GM21360 (cell line): ENCODE results near the gene NSD1.

Source experiments
- ATAC-seq: cut with Tn5 transposase; IDR thresholded peaks from one replicate; pipeline ENCODE4 v1.9.1; 2021; ENCODE audit warnings: mild to moderate bottlenecking, moderate library complexity; ENCODE audit not compliant: unreplicated experiment

The NSD1 gene

GRCh38 chr5:177269976-177270375 is 136.4 kb downstream of the NSD1 start:
- ATAC-seq: no peak

- ATAC-seq: no peak
Measured at GRCh38 chr5:177270653-177271052, 137.1 kb downstream of the NSD1 start.

GRCh38 chr5:177271113-177271512 is 137.5 kb downstream of the NSD1 start:
- no peak for ATAC-seq

- ATAC-seq: no peak
Measured at GRCh38 chr5:177275883-177276282, 142.3 kb downstream of the NSD1 start.

GRCh38 chr5:177276886-177277285 is 143.3 kb downstream of the NSD1 start:
- ATAC-seq: no peak

GRCh38 chr5:177288191-177288590 is 154.6 kb downstream of the NSD1 start:
- no peak for ATAC-seq

GRCh38 chr5:177290816-177291596 is 157.4 kb downstream of the NSD1 start:
- ATAC-seq: no peak

GRCh38 chr5:177291735-177292134 is 158.2 kb downstream of the NSD1 start:
- no peak for ATAC-seq

GRCh38 chr5:177293819-177294581 is 160.4 kb downstream of the NSD1 start:
- no peak for ATAC-seq

- ATAC-seq: no peak
Measured at GRCh38 chr5:177294632-177295031, 161.1 kb downstream of the NSD1 start.

- no peak for ATAC-seq
Measured at GRCh38 chr5:177295924-177296323, 162.4 kb downstream of the NSD1 start.

GRCh38 chr5:177296581-177296980 is 163.0 kb downstream of the NSD1 start:
- no peak for ATAC-seq

- ATAC-seq: no peak
Measured at GRCh38 chr5:177297922-177298321, 164.3 kb downstream of the NSD1 start.

GRCh38 chr5:177299697-177300096 is 166.1 kb downstream of the NSD1 start:
- ATAC-seq: no peak

- ATAC-seq: no peak
Measured at GRCh38 chr5:177300236-177300880, 166.8 kb downstream of the NSD1 start.

GRCh38 chr5:177300951-177301350 is 167.4 kb downstream of the NSD1 start:
- no peak for ATAC-seq

- ATAC-seq: no peak
Measured at GRCh38 chr5:177301503-177302165, 168.1 kb downstream of the NSD1 start.

- no peak for ATAC-seq
Measured at GRCh38 chr5:177302354-177303110, 169.0 kb downstream of the NSD1 start.

- peak; percentile 65 for ATAC-seq
Measured at GRCh38 chr5:177303121-177303924, 169.8 kb downstream of the NSD1 start, which contains the start of the genes PRELID1 and RAB24. Gene PRELID1, plus strand, starts transcription at chr5:177303799. Its CDS starts 187 bp downstream, at chr5:177303986. Gene RAB24, minus strand, starts transcription at chr5:177303719. Its CDS starts 431 bp downstream, at chr5:177303288.
